ENCODE data around the gene OR51A7. TPM values are rescaled to one million over a fixed set of nuclear protein-coding genes. Genes with fewer than 3 reads are reported as not detected.

OR51A7 gene
- total RNA-seq, 2 experiments from 2014 or later: not detected

DNA sequence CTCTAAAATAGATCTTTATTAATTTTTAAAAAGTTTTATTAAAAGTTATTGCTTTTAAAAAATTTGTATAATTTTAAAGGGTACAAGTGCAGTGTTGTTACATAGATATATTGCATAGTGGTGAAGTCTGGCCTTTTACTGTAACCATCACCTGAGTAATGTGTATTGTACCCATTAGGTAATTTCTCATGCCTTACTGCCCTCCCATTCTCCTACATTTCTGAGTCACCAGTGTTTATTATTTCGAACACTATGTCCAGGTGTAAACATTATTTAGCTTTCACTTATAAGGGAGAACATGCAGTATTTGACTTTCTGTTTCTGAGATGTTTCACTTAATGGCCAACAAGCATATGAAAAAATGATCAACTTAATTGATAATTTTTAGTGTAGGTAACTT, 18.2 kb downstream of the OR51A7 start:
- intact Hi-C loops (cut with DNase I, micrococcal nuclease): no loop called here

DNA sequence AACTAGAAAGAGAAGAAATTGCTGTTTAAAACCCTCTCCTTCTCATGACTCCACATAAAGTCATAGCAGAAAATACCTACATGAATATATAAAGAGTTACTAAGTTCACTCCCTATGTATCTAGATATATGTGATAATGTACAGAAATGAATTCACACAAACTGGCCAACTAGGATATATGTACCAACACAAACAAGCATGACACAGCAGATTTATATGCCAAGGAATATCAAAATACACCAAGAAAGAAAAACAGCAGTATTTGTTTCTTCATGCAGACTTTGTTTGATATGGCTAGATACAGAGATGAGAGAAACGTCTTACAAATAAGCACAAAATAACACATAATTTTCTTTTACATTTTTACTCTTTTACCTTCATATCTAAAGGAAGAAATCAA, 18.7 kb downstream of the OR51A7 start:
- Mint-ChIP-seq H3K27me3 (peaks cover 11% of the 10 kb centered on the region), H3K9me3 (no peaks in the 10 kb centered on the region), H3K4me3 (no peak overlapping the region), H3K4me1 (ENCODE audit: low read depth) (no peaks in the 10 kb centered on the region), H3K36me3 (ENCODE audit: low read depth) (no peaks in the 10 kb centered on the region), H3K27ac (no peak overlapping the region)
- H3K4me3 ChIP-seq (ENCODE audit: low read length): no peak overlapping the region
- ATAC-seq (ENCODE audit: poor library complexity) (no peak), DNase-seq (no peak)
- no peaks in the 10 kb centered on the region for H3K27me3 ChIP-seq (ENCODE audit: control insufficient read depth in 1 of 2, insufficient read depth in 2 of 2, low read length in 2 of 2)
- TF ChIP-seq, protein P1, sequence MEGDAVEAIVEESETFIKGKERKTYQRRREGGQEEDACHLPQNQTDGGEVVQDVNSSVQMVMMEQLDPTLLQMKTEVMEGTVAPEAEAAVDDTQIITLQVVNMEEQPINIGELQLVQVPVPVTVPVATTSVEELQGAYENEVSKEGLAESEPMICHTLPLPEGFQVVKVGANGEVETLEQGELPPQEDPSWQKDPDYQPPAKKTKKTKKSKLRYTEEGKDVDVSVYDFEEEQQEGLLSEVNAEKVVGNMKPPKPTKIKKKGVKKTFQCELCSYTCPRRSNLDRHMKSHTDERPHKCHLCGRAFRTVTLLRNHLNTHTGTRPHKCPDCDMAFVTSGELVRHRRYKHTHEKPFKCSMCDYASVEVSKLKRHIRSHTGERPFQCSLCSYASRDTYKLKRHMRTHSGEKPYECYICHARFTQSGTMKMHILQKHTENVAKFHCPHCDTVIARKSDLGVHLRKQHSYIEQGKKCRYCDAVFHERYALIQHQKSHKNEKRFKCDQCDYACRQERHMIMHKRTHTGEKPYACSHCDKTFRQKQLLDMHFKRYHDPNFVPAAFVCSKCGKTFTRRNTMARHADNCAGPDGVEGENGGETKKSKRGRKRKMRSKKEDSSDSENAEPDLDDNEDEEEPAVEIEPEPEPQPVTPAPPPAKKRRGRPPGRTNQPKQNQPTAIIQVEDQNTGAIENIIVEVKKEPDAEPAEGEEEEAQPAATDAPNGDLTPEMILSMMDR (IDR thresholded peaks at IDR 0.05): no peak
- no peaks in the 10 kb centered on the region for H3K4me1 ChIP-seq (ENCODE audit: insufficient read depth, low read length)
- ChIA-PET POLR2A (no interaction called here), CTCF (no interaction called here)
- intact Hi-C loops (cut with DNase I, micrococcal nuclease): no loop called here
- no peaks in the 10 kb centered on the region for H3K36me3 ChIP-seq (ENCODE audit: insufficient read depth, low read length)
- H3K27ac ChIP-seq (ENCODE audit: low read depth in 1 of 2, low read length in 2 of 2): no peak overlapping the region
- H3K9me3 ChIP-seq (ENCODE audit: control insufficient read depth in 1 of 2, insufficient read depth in 1 of 2, low read length in 2 of 2): peaks cover 0 to 4% of the 10 kb centered on the region in 2 experiments

More for the DNA sequence above, 18.2 kb downstream of the OR51A7 start:
- TF ChIP-seq, protein P1 (IDR thresholded peaks at IDR 0.05): no peak
- no peak overlapping the region for H3K27ac Mint-ChIP-seq
- ATAC-seq (ENCODE audit: poor library complexity) (no peak), DNase-seq (no peak)
- Histone ChIP-seq H3K9me3 (ENCODE audit: control insufficient read depth in 1 of 2, insufficient read depth in 1 of 2, low read length in 2 of 2) (peaks cover 0 to 4% of the 10 kb centered on the region in 2 experiments), H3K4me3 (ENCODE audit: low read length) (no peak overlapping the region), H3K4me1 (ENCODE audit: insufficient read depth, low read length) (no peaks in the 10 kb centered on the region), H3K27ac (ENCODE audit: low read depth in 1 of 2, low read length in 2 of 2) (no peak overlapping the region), H3K36me3 (ENCODE audit: insufficient read depth, low read length) (no peaks in the 10 kb centered on the region), H3K27me3 (ENCODE audit: control insufficient read depth in 1 of 2, insufficient read depth in 2 of 2, low read length in 2 of 2) (no peaks in the 10 kb centered on the region)
- H3K4me1 Mint-ChIP-seq (ENCODE audit: low read depth): no peaks in the 10 kb centered on the region
- H3K9me3 Mint-ChIP-seq: no peaks in the 10 kb centered on the region
- POLR2A ChIA-PET: no interaction called here
- CTCF ChIA-PET: no interaction called here
- no peak overlapping the region for H3K4me3 Mint-ChIP-seq
- H3K27me3 Mint-ChIP-seq: peaks cover 12% of the 10 kb centered on the region
- no peaks in the 10 kb centered on the region for H3K36me3 Mint-ChIP-seq (ENCODE audit: low read depth)

DNA sequence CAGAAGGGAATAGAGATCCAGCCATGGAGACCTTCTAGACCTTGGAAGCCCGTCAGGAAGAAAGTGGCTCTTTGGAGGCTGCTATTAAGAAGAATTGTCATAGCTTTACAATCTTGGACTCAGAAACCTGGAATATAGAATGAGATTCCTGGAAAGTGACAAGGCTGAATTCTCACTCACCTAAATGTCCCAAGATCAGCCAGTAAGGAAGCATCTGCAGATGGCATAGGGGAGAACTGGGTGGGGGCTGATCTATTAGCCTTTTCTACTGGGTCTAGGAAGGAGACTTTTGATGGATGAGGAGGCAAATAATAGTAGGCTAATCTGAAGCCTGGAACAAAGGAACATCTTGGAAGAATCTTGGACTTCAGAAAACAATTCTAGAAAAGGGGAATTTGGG, 20.7 kb downstream of the OR51A7 start, which contains the start of gene OR51G1:
Gene OR51G1 (minus strand): TSS at position 101 of the 400 bp plus-strand sequence. CDS start 0 bp downstream, at position 101.
- Histone ChIP-seq H3K4me1 (ENCODE audit: insufficient read depth, low read length) (no peaks in the 10 kb centered on the region), H3K27ac (ENCODE audit: low read depth in 1 of 2, low read length in 2 of 2) (no peak within 1 kb of the TSS), H3K27me3 (ENCODE audit: control insufficient read depth in 1 of 2, insufficient read depth in 2 of 2, low read length in 2 of 2) (no peaks in the 10 kb centered on the region), H3K9me3 (ENCODE audit: control insufficient read depth in 1 of 2, insufficient read depth in 1 of 2, low read length in 2 of 2) (peaks cover 0 to 4% of the 10 kb centered on the region in 2 experiments), H3K4me3 (ENCODE audit: low read length) (no peak within 1 kb of the TSS), H3K36me3 (ENCODE audit: insufficient read depth, low read length) (no peaks in the 10 kb centered on the region)
- no peak for DNase-seq
- CTCF ChIA-PET: no interaction called here
- ATAC-seq (ENCODE audit: poor library complexity): no peak
- Mint-ChIP-seq H3K9me3 (no peaks in the 10 kb centered on the region), H3K4me3 (no peak within 1 kb of the TSS), H3K27ac (no peak within 1 kb of the TSS), H3K36me3 (ENCODE audit: low read depth) (no peaks in the 10 kb centered on the region), H3K4me1 (ENCODE audit: low read depth) (no peaks in the 10 kb centered on the region), H3K27me3 (peaks cover 8% of the 10 kb centered on the region)
- POLR2A ChIA-PET: no interaction called here
- TF ChIP-seq, protein P1 (IDR thresholded peaks at IDR 0.05): no peak
- intact Hi-C loops (cut with DNase I, micrococcal nuclease): no loop called here

Measured in CD4-positive, alpha-beta T cell (primary cell).